Stomach (tissue), 4 donors: ENCODE measurements around the gene GRAMD4.

Source experiments
- POLR2A ChIP-seq, 4 donors: fragments of 450-650 bp; IDR thresholded peaks; one replicate each; pipeline ENCODE4 v1.6.1; 2016; ENCODE audit warnings: antibody characterized with exemption in 4 of 4, control low read depth in 2 of 4, mild to moderate bottlenecking in 1 of 4, moderate library complexity in 1 of 4
- POLR2AphosphoS5 ChIP-seq, 3 donors: sonication (generic); formaldehyde crosslinking; IDR thresholded peaks; one replicate each; pipeline ENCODE4 v1.6.1; 2016; ENCODE audit warnings: antibody characterized with exemption in 3 of 3
- TF ChIP-seq, protein P1 (sequence below), 7 experiments: fragments of 450-650 bp in 4 of 7; fragments of 200-600 bp in 3 of 7; sonication (generic) in 3 of 7; IDR thresholded peaks; one replicate each; pipeline ENCODE4 v1.5.1; 2016 to 2019; ENCODE audit warnings: antibody characterized with exemption in 7 of 7, control low read depth in 2 of 7, mild to moderate bottlenecking in 1 of 7

DNA sequence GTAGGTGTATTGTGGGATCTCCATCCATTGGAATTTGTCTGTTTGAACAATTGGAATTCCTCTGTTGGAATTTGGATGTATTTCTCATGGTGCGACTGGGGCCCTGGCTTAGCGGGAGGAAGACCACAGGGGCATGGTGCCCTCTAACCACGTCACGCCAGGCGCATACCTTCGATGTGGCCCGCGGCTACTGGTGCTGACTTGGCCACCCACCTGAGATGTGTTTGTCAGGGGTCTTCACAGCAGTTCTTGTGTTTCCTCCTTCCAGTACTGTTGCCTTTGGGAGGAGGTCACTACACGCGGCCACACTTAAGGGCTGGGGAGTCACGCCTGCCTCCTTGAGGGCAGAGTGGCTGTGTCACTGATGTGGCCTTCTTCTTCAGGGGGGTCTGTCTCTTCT lies 36.6 kb upstream of the GRAMD4 start:
- TF ChIP-seq, protein P1, sequence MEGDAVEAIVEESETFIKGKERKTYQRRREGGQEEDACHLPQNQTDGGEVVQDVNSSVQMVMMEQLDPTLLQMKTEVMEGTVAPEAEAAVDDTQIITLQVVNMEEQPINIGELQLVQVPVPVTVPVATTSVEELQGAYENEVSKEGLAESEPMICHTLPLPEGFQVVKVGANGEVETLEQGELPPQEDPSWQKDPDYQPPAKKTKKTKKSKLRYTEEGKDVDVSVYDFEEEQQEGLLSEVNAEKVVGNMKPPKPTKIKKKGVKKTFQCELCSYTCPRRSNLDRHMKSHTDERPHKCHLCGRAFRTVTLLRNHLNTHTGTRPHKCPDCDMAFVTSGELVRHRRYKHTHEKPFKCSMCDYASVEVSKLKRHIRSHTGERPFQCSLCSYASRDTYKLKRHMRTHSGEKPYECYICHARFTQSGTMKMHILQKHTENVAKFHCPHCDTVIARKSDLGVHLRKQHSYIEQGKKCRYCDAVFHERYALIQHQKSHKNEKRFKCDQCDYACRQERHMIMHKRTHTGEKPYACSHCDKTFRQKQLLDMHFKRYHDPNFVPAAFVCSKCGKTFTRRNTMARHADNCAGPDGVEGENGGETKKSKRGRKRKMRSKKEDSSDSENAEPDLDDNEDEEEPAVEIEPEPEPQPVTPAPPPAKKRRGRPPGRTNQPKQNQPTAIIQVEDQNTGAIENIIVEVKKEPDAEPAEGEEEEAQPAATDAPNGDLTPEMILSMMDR (IDR thresholded peaks at IDR 0.05): no peak
- TF ChIP-seq POLR2A (IDR thresholded peaks at IDR 0.05): no peak
- no peak for TF ChIP-seq POLR2AphosphoS5 (IDR thresholded peaks at IDR 0.05)
